HEK293 (cell line): Measurements from ENCODE around the gene CTF1.

ENCODE experiments used
- BCL11A ChIP-seq: fragments of 450-650 bp; formaldehyde crosslinking; IDR thresholded peaks from 2 replicates; pipeline ENCODE4 v1.5.1; 2016; ENCODE audit warnings: low read depth, missing biosample characterization, missing genetic modification characterization
- GLI2 ChIP-seq: fragments of 450-650 bp; formaldehyde crosslinking; IDR thresholded peaks from 2 replicates; pipeline ENCODE4; 2017; ENCODE audit warnings: missing biosample characterization, missing genetic modification characterization, low read depth, borderline replicate concordance
- KLF16 ChIP-seq: fragments of 450-650 bp; formaldehyde crosslinking; IDR thresholded peaks from 2 replicates; pipeline ENCODE4 v1.5.1; 2017; ENCODE audit warnings: missing biosample characterization, missing genetic modification characterization
- MYNN ChIP-seq: fragments of 450-650 bp; formaldehyde crosslinking; IDR thresholded peaks from 2 replicates; pipeline ENCODE4 v1.5.1; 2016; ENCODE audit warnings: missing biosample characterization, missing genetic modification characterization, borderline replicate concordance
- RBAK ChIP-seq: fragments of 450-650 bp; formaldehyde crosslinking; IDR thresholded peaks from 2 replicates; pipeline ENCODE4 v1.5.1; 2016; ENCODE audit warnings: missing biosample characterization, missing genetic modification characterization
- YY1 ChIP-seq: fragments of 450-650 bp; formaldehyde crosslinking; IDR thresholded peaks from 2 replicates; pipeline ENCODE4 v1.5.1; 2018; ENCODE audit warnings: missing biosample characterization, missing genetic modification characterization
- ZBTB11 ChIP-seq: fragments of 450-650 bp; formaldehyde crosslinking; conservative IDR thresholded peaks from 2 replicates; pipeline ENCODE4 v1.5.1; 2016; ENCODE audit warnings: low read depth, missing biosample characterization, missing genetic modification characterization
- ZBTB49 ChIP-seq: fragments of 450-650 bp; formaldehyde crosslinking; IDR thresholded peaks from 2 replicates; pipeline ENCODE4 v1.5.1; 2016; ENCODE audit warnings: missing biosample characterization, missing genetic modification characterization, low read depth
- ZNF114 ChIP-seq: fragments of 450-650 bp; formaldehyde crosslinking; IDR thresholded peaks from 2 replicates; pipeline ENCODE4 v1.5.0; 2017; ENCODE audit warnings: missing biosample characterization, missing genetic modification characterization
- ZNF133 ChIP-seq: fragments of 450-650 bp; formaldehyde crosslinking; IDR thresholded peaks from 2 replicates; pipeline ENCODE4 v1.5.1; 2016; ENCODE audit warnings: missing biosample characterization, missing genetic modification characterization
- ZNF157 ChIP-seq: fragments of 450-650 bp; formaldehyde crosslinking; IDR thresholded peaks from 2 replicates; pipeline ENCODE4 v1.5.1; 2016; ENCODE audit warnings: missing biosample characterization, missing genetic modification characterization
- ZNF19 ChIP-seq: fragments of 450-650 bp; formaldehyde crosslinking; IDR thresholded peaks from 2 replicates; pipeline ENCODE4; 2016; ENCODE audit warnings: missing biosample characterization, missing genetic modification characterization, low read depth
- ZNF239 ChIP-seq: fragments of 450-650 bp; formaldehyde crosslinking; IDR thresholded peaks from 2 replicates; pipeline ENCODE4 v1.5.1; 2016; ENCODE audit warnings: missing biosample characterization, missing genetic modification characterization
- ZNF335 ChIP-seq: fragments of 450-650 bp; formaldehyde crosslinking; conservative IDR thresholded peaks from 2 replicates; pipeline ENCODE4 v1.5.1; 2016; ENCODE audit warnings: missing biosample characterization, missing genetic modification characterization
- ZNF416 ChIP-seq: fragments of 450-650 bp; formaldehyde crosslinking; IDR thresholded peaks from 2 replicates; pipeline ENCODE4 v1.5.1; 2016; ENCODE audit warnings: missing biosample characterization, missing genetic modification characterization
- ZNF426 ChIP-seq: fragments of 450-650 bp; formaldehyde crosslinking; IDR thresholded peaks from 2 replicates; pipeline ENCODE4 v1.5.1; 2017; ENCODE audit warnings: missing biosample characterization, missing genetic modification characterization, mild to moderate bottlenecking, inconsistent platforms, moderate library complexity
- ZNF433 ChIP-seq: fragments of 450-650 bp; formaldehyde crosslinking; IDR thresholded peaks from 2 replicates; pipeline ENCODE4 v1.5.1; 2016; ENCODE audit warnings: missing biosample characterization, missing genetic modification characterization, low read depth
- ZNF473 ChIP-seq: fragments of 450-650 bp; formaldehyde crosslinking; IDR thresholded peaks from 2 replicates; pipeline ENCODE4 v1.5.1; 2017; ENCODE audit warnings: missing biosample characterization, missing genetic modification characterization
- ZNF624 ChIP-seq: fragments of 450-650 bp; formaldehyde crosslinking; IDR thresholded peaks from 2 replicates; pipeline ENCODE4 v1.5.1; 2017; ENCODE audit warnings: missing biosample characterization, missing genetic modification characterization
- ZNF626 ChIP-seq: fragments of 450-650 bp; sonication (Bioruptor Pico); formaldehyde crosslinking; IDR thresholded peaks from 2 replicates; pipeline ENCODE4 v1.5.1; 2018; ENCODE audit warnings: missing biosample characterization, missing genetic modification characterization, inconsistent platforms
- ZNF645 ChIP-seq: fragments of 450-650 bp; formaldehyde crosslinking; IDR thresholded peaks from 2 replicates; pipeline ENCODE4; 2016; ENCODE audit warnings: missing biosample characterization, missing genetic modification characterization
- ZSCAN16 ChIP-seq: fragments of 450-650 bp; formaldehyde crosslinking; IDR thresholded peaks from 2 replicates; pipeline ENCODE4 v1.5.1; 2016; ENCODE audit warnings: missing biosample characterization, missing genetic modification characterization
- ZXDB ChIP-seq: fragments of 450-650 bp; formaldehyde crosslinking; IDR thresholded peaks from 2 replicates; pipeline ENCODE4 v1.5.1; 2016; ENCODE audit warnings: missing biosample characterization, missing genetic modification characterization
- TF ChIP-seq, protein P1 (sequence below): fragments of 450-650 bp; formaldehyde crosslinking; IDR thresholded peaks from 2 replicates; pipeline ENCODE4 v1.5.1; 2017; ENCODE audit warnings: missing biosample characterization, mild to moderate bottlenecking, missing genetic modification characterization, moderate library complexity
- TF ChIP-seq, protein P2 (sequence below): fragments of 450-650 bp; formaldehyde crosslinking; IDR thresholded peaks from 2 replicates; pipeline ENCODE4 v1.5.1; 2017; ENCODE audit warnings: missing biosample characterization, missing genetic modification characterization
- TF ChIP-seq, protein P3 (sequence below): fragments of 450-650 bp; formaldehyde crosslinking; IDR thresholded peaks from 2 replicates; pipeline ENCODE4 v1.5.1; 2016; ENCODE audit warnings: missing biosample characterization, missing genetic modification characterization

Gene CTF1

GRCh38 chr16:30901201-30902028, 5.0 kb downstream of the CTF1 start (continued):
- TF ChIP-seq ZBTB49 (no peak), ZNF335 (tag by site-specific recombination) (peak; percentile 75), ZNF645 (tag by site-specific recombination) (no peak), ZNF19 (tag by site-specific recombination) (no peak), KLF16 (tag by site-specific recombination) (0 out of 2 replicates have a peak, but pooled peaks have one; percentile 25), ZNF416 (no peak), ZBTB11 (tag by site-specific recombination) (no peak), ZNF114 (no peak), ZNF239 (no peak), RBAK (no peak), BCL11A (tag by site-specific recombination) (no peak), MYNN (no peak), ZNF624 (tag by site-specific recombination) (no peak), ZSCAN16 (no peak), ZNF473 (no peak), ZNF626 (no peak), YY1 (tag by site-specific recombination) (no peak), ZXDB (tag by site-specific recombination) (0 out of 2 replicates have a peak, but pooled peaks have one; percentile 12), ZNF426 (no peak), ZNF133 (tag by site-specific recombination) (no peak), ZNF433 (tag by site-specific recombination) (no peak), GLI2 (no peak), ZNF157 (no peak)
- TF ChIP-seq, protein P1, sequence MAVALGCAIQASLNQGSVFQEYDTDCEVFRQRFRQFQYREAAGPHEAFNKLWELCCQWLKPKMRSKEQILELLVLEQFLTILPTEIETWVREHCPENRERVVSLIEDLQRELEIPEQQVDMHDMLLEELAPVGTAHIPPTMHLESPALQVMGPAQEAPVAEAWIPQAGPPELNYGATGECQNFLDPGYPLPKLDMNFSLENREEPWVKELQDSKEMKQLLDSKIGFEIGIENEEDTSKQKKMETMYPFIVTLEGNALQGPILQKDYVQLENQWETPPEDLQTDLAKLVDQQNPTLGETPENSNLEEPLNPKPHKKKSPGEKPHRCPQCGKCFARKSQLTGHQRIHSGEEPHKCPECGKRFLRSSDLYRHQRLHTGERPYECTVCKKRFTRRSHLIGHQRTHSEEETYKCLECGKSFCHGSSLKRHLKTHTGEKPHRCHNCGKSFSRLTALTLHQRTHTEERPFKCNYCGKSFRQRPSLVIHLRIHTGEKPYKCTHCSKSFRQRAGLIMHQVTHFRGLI, result no peak
- TF ChIP-seq, protein P2, sequence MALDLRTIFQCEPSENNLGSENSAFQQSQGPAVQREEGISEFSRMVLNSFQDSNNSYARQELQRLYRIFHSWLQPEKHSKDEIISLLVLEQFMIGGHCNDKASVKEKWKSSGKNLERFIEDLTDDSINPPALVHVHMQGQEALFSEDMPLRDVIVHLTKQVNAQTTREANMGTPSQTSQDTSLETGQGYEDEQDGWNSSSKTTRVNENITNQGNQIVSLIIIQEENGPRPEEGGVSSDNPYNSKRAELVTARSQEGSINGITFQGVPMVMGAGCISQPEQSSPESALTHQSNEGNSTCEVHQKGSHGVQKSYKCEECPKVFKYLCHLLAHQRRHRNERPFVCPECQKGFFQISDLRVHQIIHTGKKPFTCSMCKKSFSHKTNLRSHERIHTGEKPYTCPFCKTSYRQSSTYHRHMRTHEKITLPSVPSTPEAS (tag by site-specific recombination), result no peak
- TF ChIP-seq, protein P3, sequence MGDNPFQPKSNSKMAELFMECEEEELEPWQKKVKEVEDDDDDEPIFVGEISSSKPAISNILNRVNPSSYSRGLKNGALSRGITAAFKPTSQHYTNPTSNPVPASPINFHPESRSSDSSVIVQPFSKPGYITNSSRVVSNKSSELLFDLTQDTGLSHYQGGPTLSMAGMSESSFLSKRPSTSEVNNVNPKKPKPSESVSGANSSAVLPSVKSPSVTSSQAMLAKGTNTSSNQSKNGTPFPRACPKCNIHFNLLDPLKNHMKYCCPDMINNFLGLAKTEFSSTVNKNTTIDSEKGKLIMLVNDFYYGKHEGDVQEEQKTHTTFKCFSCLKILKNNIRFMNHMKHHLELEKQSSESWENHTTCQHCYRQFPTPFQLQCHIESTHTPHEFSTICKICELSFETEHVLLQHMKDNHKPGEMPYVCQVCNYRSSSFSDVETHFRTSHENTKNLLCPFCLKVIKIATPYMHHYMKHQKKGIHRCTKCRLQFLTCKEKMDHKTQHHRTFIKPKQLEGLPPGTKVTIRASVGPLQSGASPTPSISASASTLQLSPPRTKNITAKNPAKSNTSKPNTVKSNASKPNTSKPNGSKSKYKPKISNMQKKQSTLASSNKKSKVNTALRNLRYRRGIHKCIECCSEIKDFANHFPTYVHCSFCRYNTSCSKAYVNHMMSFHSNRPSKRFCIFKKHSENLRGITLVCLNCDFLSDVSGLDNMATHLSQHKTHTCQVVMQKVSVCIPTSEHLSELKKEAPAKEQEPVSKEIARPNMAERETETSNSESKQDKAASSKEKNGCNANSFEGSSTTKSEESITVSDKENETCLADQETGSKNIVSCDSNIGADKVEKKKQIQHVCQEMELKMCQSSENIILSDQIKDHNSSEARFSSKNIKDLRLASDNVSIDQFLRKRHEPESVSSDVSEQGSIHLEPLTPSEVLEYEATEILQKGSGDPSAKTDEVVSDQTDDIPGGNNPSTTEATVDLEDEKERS, result no peak
